BLaER1 treated with 17β-estradiol and CSF1 and Interleukin-3, amounts not matched to agents 10 nM and 100 nM (cell line): ENCODE measurements around the gene WDR5.
"Not testable (repeated sequence)": the region's sequence is repeated elsewhere in the genome, so short reads cannot be mapped to it uniquely, and the experiment has no call there.

ENCODE experiments used
- H3K27ac ChIP-seq, 11 experiments: shearing (Covaris generic); formaldehyde crosslinking; 2 replicates each; pipeline ENCODE4 v1.8.1; 2022
- H3K27me3 ChIP-seq, 11 experiments: shearing (Covaris generic); formaldehyde crosslinking; 2 replicates each; pipeline ENCODE4 v1.8.1; 2022
- H3K36me3 ChIP-seq, 11 experiments: shearing (Covaris generic); formaldehyde crosslinking; 2 replicates each; pipeline ENCODE4 v1.8.1; 2022
- H3K4me1 ChIP-seq, 10 experiments: shearing (Covaris generic); formaldehyde crosslinking; 2 replicates each; pipeline ENCODE4 v1.8.1; 2022
- H3K4me2 ChIP-seq, 11 experiments: shearing (Covaris generic); formaldehyde crosslinking; 2 replicates each; pipeline ENCODE4 v1.8.1; 2022
- H3K4me3 ChIP-seq, 10 experiments: shearing (Covaris generic); formaldehyde crosslinking; 2 replicates each; pipeline ENCODE4 v1.8.1; 2022
- H3K9ac ChIP-seq, 11 experiments: shearing (Covaris generic); formaldehyde crosslinking; 2 replicates each; pipeline ENCODE4 v1.8.1; 2022
- H3K9me3 ChIP-seq, 11 experiments: shearing (Covaris generic); formaldehyde crosslinking; replicated peaks in 1 of 11; 2 replicates each; pipeline ENCODE4 v1.8.1; 2022
- H4K20me1 ChIP-seq, 11 experiments: shearing (Covaris generic); formaldehyde crosslinking; 2 replicates each; pipeline ENCODE4 v1.8.1; 2022
- Cebpa-rat ChIP-seq, 11 experiments: shearing (Covaris generic); IDR thresholded peaks; 2 replicates each; pipeline ENCODE4 v1.8.1; 2022

The WDR5 gene

DNA sequence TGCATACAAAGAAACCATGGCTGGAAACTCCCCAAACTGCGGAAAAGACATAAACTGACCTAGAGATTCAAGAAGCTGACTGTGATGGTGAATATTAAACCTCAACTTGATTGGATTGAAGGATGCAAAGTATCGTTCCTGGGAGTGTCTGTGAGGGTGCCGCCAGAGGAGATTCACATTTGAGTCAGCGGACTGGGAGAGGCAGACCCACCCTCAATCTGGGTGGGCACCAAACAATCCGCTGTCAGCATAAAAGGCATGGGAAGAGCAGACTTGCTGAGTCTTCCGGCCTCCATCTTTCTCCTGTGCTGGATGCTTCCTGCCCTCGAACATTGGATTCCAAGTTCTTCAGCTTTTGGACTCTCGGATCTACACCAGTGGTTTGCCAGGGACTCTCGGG lies 24.8 kb upstream of the WDR5 start:
- no peaks in the 10 kb centered on the region for H3K36me3 ChIP-seq
- peak overlapping the region in 1 of 11 experiments; percentile 11; a peak in 1 of 22 replicates for H3K9ac ChIP-seq
- TF ChIP-seq Cebpa-rat (IDR thresholded peaks at IDR 0.05) = no peak
- peaks cover 0 to 22% (median 10%) of the 10 kb centered on the region in 10 experiments; a peak in 11 of 20 replicates for H3K4me1 ChIP-seq
- H4K20me1 ChIP-seq = no peaks in the 10 kb centered on the region
- H3K27me3 ChIP-seq = no peaks in the 10 kb centered on the region
- peak overlapping the region in 3 of 11 experiments; percentile 15 to 39 (median 33); a peak in 2 of 22 replicates for H3K27ac ChIP-seq
- no peak overlapping the region for H3K4me3 ChIP-seq
- peaks cover 0 to 4% (median 0%) of the 10 kb centered on the region in 11 experiments; a peak in 2 of 22 replicates for H3K9me3 ChIP-seq
- H3K4me2 ChIP-seq = peak overlapping the region in 9 of 11 experiments; percentile 1 to 66 (median 57); a peak in 15 of 22 replicates

DNA sequence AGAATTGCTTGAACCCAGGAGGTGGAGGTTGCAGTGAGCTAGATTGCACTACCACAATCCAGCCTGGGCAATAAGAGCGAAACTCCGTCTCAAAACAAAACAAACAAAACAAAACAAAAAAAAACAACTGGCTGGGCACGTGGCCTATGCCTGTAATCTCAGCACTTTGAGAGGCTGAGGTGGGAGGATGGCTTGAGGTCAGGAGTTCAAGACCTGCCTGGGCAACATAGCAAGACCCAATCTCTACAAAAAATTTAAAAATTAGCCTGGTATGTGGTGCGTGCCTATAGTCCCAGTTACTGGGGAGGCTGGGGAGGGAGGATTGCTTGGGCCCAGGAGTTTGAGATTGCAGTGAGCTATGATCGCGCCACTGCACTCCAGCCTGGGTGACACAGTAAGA lies 23.3 kb upstream of the WDR5 start:
- H3K4me1 ChIP-seq = peaks cover 0 to 22% (median 10%) of the 10 kb centered on the region in 10 experiments; a peak in 11 of 20 replicates
- no peaks in the 10 kb centered on the region for H3K36me3 ChIP-seq
- H3K9me3 ChIP-seq = peaks cover 0 to 4% (median 0%) of the 10 kb centered on the region in 11 experiments; a peak in 2 of 22 replicates
- H3K9ac ChIP-seq = no peak overlapping the region
- no peak overlapping the region for H3K4me3 ChIP-seq
- H3K27me3 ChIP-seq = no peaks in the 10 kb centered on the region
- no peak for TF ChIP-seq Cebpa-rat (IDR thresholded peaks at IDR 0.05)
- no peak overlapping the region for H3K4me2 ChIP-seq
- no peak overlapping the region for H3K27ac ChIP-seq
- H4K20me1 ChIP-seq = no peaks in the 10 kb centered on the region

- H3K4me3 ChIP-seq, H3K36me3 ChIP-seq, H3K4me2 ChIP-seq, H4K20me1 ChIP-seq, H3K9ac ChIP-seq, H3K27me3 ChIP-seq, H3K27ac ChIP-seq: not testable (repeated sequence)
- peaks cover 0 to 29% (median 27%) of the 10 kb centered on the region in 10 experiments; a peak in 16 of 20 replicates for H3K4me1 ChIP-seq
- peaks cover 5 to 42% (median 12%) of the 10 kb centered on the region in 11 experiments; a peak in 18 of 22 replicates for H3K9me3 ChIP-seq
Observed at GRCh38 chr9:134118972-134119371, 16.9 kb upstream of the WDR5 start.

- TF ChIP-seq Cebpa-rat (IDR thresholded peaks at IDR 0.05) = peak; percentile 30 to 95 (median 83); a peak in 18 of 22 replicates
- H3K27ac ChIP-seq = peak overlapping the region in 8 of 11 experiments; percentile 59 to 86 (median 74); a peak in 16 of 22 replicates
- peak overlapping the region in 3 of 11 experiments; percentile 26 to 58 (median 54); a peak in 4 of 22 replicates for H3K9ac ChIP-seq
- peaks cover 5 to 47% (median 12%) of the 10 kb centered on the region in 11 experiments; a peak in 18 of 22 replicates for H3K9me3 ChIP-seq
- peak overlapping the region in 10 of 11 experiments; percentile 15 to 77 (median 64); a peak in 18 of 22 replicates for H3K4me2 ChIP-seq
- 0 out of 20 replicates have a peak overlapping the region, but pooled peaks of 1 of the 10 experiments have one; percentile 10 for H3K4me3 ChIP-seq
- peaks cover 0 to 8% (median 7%) of the 10 kb centered on the region in 11 experiments; a peak in 11 of 22 replicates for H3K27me3 ChIP-seq
- H4K20me1 ChIP-seq = no peaks in the 10 kb centered on the region
- H3K36me3 ChIP-seq = no peaks in the 10 kb centered on the region
- peaks cover 15 to 70% (median 39%) of the 10 kb centered on the region in 10 experiments for H3K4me1 ChIP-seq
Observed at GRCh38 chr9:134123764-134124128, 12.1 kb upstream of the WDR5 start.

GRCh38 chr9:134125413-134126095 lies 10.3 kb upstream of the WDR5 start:
- peak overlapping the region in 4 of 11 experiments; percentile 13 to 86 (median 28); a peak in 4 of 22 replicates for H3K27ac ChIP-seq
- no peaks in the 10 kb centered on the region for H4K20me1 ChIP-seq
- peaks cover 0 to 29% (median 0%) of the 10 kb centered on the region in 11 experiments; a peak in 7 of 22 replicates for H3K9me3 ChIP-seq
- H3K36me3 ChIP-seq = no peaks in the 10 kb centered on the region
- peaks cover 7 to 18% (median 15%) of the 10 kb centered on the region in 11 experiments; a peak in 14 of 22 replicates for H3K27me3 ChIP-seq
- TF ChIP-seq Cebpa-rat (IDR thresholded peaks at IDR 0.05) = no peak
- no peak overlapping the region for H3K9ac ChIP-seq
- H3K4me2 ChIP-seq = peak overlapping the region in 4 of 11 experiments; percentile 0 to 75 (median 66); a peak in 8 of 22 replicates
- peaks cover 28 to 81% (median 51%) of the 10 kb centered on the region in 10 experiments for H3K4me1 ChIP-seq
- H3K4me3 ChIP-seq = no peak overlapping the region

DNA sequence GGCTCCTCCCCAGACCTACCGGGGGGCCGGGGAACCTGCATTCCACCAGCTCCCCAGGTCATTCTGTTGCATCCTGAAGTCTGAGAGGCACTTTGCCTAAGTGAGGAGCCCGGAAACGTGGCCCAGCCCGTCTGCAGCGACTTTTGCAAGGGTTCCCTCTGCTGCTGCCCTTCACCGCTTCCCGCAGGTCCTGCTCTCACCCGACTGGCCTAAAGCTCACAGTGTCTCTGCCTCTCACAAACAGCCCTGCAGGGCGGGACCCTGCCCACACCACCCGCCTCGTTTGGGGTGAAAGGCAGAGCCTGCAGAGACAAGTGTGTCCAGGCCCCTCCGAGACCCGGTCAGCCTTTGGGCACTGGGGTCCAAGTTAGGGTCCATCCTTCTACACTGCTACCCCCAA lies 9.5 kb upstream of the WDR5 start:
- TF ChIP-seq Cebpa-rat (IDR thresholded peaks at IDR 0.05) = no peak
- no peak overlapping the region for H3K27ac ChIP-seq
- H3K9me3 ChIP-seq = peaks cover 0 to 23% (median 0%) of the 10 kb centered on the region in 11 experiments; a peak in 7 of 22 replicates
- no peak overlapping the region for H3K9ac ChIP-seq
- H3K4me1 ChIP-seq = peaks cover 34 to 85% (median 56%) of the 10 kb centered on the region in 10 experiments
- H3K27me3 ChIP-seq = peaks cover 7 to 18% (median 15%) of the 10 kb centered on the region in 11 experiments; a peak in 14 of 22 replicates
- no peaks in the 10 kb centered on the region for H4K20me1 ChIP-seq
- H3K36me3 ChIP-seq = no peaks in the 10 kb centered on the region
- no peak overlapping the region for H3K4me3 ChIP-seq
- H3K4me2 ChIP-seq = peak overlapping the region in 2 of 11 experiments; percentile 72 to 75; a peak in 1 of 22 replicates

- Histone ChIP-seq H4K20me1 (no peaks in the 10 kb centered on the region), H3K9me3 (peaks cover 0 to 16% (median 0%) of the 10 kb centered on the region in 11 experiments; a peak in 7 of 22 replicates), H3K36me3 (no peaks in the 10 kb centered on the region), H3K4me3 (no peak overlapping the region), H3K4me1 (peaks cover 35 to 78% (median 52%) of the 10 kb centered on the region in 10 experiments), H3K27me3 (peaks cover 7 to 18% (median 15%) of the 10 kb centered on the region in 11 experiments; a peak in 14 of 22 replicates), H3K9ac (no peak overlapping the region), H3K4me2 (peak overlapping the region in 8 of 11 experiments; percentile 67 to 88 (median 83); a peak in 7 of 22 replicates), H3K27ac (no peak overlapping the region)
- TF ChIP-seq Cebpa-rat (IDR thresholded peaks at IDR 0.05) = no peak
Observed at GRCh38 chr9:134127065-134127580, 8.8 kb upstream of the WDR5 start.

- Histone ChIP-seq H3K4me3 (no peak overlapping the region), H3K9me3 (peaks cover 0 to 15% (median 0%) of the 10 kb centered on the region in 11 experiments; a peak in 7 of 22 replicates), H3K9ac (no peak overlapping the region), H4K20me1 (no peaks in the 10 kb centered on the region), H3K4me1 (peaks cover 30 to 73% (median 48%) of the 10 kb centered on the region in 10 experiments), H3K36me3 (no peaks in the 10 kb centered on the region), H3K4me2 (peak overlapping the region in 9 of 11 experiments; percentile 67 to 88 (median 82); a peak in 15 of 22 replicates), H3K27me3 (peaks cover 7 to 18% (median 15%) of the 10 kb centered on the region in 11 experiments; a peak in 14 of 22 replicates), H3K27ac (no peak overlapping the region)
- TF ChIP-seq Cebpa-rat (IDR thresholded peaks at IDR 0.05) = no peak
Observed at GRCh38 chr9:134127616-134128015, 8.3 kb upstream of the WDR5 start.
